CD4-positive, alpha-beta T cell treated with Interleukin-17A for 1 hour (primary cell): ENCODE data around the gene SH3TC1.

ENCODE experiments used
- DNase-seq: peaks from one replicate; pipeline ENCODE4 v3.0.0-alpha.2; 2020

Gene SH3TC1

DNA sequence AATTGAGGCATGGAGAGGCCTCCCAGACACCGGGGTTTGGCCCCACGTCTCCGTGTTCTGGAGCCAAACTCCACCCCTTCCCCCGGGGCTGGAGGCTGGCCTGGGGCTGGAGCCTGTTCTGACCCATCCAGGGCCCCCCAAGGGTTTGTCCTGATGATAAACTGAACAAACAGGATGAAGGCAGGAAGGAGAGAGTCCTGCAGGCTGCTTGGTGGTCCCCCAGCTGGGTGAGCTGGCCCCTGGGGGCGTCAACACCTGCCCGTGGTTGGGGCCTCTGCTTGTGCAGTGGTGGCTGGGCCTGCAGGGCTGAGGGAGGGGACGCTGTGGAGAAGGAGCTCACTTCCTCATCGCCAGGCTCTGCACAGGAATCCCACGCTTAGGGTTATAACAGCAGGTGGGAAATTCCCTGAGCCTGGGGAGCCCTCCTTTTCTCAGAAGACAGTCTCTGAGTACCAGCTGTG, 2.3 kb downstream of the SH3TC1 start:
- DNase-seq, result peak; percentile 57

DNA sequence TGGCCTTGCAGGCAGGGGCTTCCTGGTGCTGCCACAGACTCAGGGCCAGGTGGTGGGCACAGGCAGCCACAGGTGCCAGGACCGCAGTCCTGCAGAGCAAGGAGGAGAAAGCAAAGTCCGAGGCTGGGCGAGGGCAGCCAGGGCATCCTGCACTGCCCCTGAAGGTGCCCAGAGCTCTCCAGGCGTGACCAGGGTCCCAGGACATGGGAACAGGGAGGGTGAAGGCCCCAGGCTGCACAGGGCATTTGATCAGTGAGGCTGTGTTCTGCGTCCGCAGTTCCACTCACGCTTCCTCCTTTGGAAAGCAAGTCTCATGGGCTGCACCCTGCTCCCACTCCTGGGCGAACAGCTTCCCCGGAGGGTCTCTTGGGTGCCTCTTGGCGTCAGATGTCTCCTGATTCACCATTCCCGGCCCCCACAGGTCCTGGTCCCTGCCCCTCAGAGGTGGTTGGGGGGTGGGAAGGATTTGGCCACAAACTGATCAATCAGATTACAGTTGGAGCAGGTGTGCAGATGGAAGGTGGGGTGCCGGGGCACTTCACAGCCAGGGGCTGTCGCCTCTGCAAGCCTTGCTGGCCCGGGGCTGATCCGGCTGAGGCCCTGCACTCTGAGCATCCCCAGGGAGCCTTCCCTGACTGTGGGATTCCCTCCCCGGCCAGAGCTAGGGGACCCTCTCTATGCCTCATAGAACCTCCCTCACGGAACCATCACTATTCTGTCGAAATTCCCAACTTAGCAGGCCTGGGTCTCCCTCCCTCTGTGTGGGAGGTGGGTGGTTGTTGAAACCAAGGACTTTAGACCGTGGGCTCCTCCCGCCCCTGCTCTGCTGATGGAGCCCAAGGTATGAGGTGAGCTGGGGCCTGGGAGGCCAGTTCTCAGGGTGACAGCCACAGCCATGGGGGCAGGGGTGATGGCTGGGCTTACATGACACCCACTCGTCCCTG, 3.3 kb downstream of the SH3TC1 start:
- DNase-seq, result no peak

DNA sequence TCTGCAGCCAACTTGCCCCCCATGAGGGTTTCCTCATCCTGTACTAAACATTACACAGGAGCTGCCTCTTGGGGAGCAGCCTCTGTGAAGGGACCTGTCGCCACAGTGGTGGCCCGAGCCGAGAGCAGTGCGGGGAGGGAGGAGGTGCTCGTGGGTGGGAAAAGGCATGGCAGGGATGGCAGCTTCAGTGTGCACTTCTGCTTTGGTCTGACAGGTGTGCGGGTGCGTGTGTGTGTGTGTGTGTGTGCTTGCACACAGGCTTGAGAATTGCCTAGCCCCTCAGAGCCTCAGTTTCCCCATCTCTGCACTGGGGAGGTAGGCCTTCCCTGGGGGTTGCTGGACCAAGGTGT, 3.9 kb downstream of the SH3TC1 start:
- DNase-seq, result no peak

GRCh38 chr4:8203817-8204216, 4.7 kb downstream of the SH3TC1 start:
- DNase-seq, result no peak

DNA sequence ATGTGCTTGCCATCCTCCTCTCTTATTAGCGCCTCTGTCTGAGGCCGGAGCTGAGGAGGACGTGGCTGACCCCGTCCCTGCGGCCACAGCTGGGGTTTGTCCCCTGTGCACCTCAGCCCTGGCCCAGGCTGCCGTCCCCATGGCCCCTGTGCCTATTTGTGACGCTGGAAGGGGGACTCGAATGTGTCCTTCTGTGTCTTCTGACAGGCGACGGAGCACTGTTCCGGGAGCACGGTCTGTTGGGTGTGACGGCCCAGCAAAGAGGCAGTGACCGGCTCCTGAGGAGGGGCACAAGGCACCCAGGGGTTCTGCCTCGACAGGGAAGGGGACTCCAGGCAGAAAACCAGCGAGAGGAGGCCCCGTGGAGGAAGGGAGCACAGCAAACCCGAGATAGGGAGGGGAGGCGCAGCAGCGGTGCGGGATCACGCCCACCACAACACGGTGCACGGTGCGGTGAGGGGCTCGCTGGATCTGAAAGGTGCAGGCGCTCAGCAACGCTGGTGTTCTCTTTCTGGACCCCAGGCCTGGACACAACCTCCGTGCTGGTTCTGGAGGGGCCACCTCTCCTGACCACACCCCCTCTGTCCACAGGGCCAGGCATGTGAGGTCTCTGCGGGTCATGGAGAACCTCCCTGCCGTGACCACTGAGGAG, 5.6 kb downstream of the SH3TC1 start:
- DNase-seq, result no peak

GRCh38 chr4:8205241-8205707, 6.2 kb downstream of the SH3TC1 start:
- no peak for DNase-seq

GRCh38 chr4:8205749-8206611, 6.9 kb downstream of the SH3TC1 start:
- DNase-seq, result no peak

GRCh38 chr4:8207314-8207713, 8.2 kb downstream of the SH3TC1 start:
- DNase-seq, result no peak

DNA sequence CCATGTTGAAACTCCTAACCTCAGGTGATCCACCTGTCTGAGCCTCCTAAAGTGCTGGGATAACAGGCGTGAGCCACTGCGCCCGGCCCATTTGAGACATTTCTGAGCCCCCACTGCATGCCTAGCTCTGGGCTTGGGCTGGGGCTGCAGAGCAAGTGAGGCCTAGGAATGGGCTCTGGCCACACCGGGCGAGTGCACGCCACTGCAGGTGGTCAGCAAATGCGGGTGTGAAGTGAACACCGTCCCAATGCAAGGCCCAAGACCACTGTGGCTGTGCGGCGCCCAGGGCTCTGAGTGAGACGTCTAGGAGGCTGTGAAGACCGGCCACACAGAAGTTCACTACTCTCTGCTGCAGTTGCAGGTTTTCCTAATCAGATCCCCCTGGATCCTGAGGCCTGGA, 9.5 kb downstream of the SH3TC1 start:
- no peak for DNase-seq

GRCh38 chr4:8209181-8209874, 10.2 kb downstream of the SH3TC1 start:
- no peak for DNase-seq

GRCh38 chr4:8210010-8210409, 10.9 kb downstream of the SH3TC1 start:
- DNase-seq, result no peak

DNA sequence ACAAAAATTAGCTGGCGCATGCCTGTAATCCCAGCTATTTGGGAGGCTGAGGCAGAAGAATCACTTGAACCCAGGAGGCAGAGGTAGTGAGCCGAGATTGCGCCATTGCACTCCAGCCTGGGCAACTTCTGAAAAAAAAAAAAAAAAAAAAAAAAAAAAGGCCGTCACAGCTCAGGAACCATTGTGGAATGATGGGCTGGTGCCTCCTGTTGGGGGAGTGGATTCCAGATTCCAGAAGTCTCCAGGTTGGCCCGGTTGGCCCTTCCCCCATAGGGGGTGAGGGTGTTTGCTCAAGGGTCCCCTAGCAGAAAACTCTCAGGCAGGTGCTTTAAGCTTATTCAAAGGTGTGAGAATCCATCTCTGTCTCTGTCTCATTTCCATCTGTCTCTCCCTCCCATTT, 11.5 kb downstream of the SH3TC1 start:
- DNase-seq, result no peak

DNA sequence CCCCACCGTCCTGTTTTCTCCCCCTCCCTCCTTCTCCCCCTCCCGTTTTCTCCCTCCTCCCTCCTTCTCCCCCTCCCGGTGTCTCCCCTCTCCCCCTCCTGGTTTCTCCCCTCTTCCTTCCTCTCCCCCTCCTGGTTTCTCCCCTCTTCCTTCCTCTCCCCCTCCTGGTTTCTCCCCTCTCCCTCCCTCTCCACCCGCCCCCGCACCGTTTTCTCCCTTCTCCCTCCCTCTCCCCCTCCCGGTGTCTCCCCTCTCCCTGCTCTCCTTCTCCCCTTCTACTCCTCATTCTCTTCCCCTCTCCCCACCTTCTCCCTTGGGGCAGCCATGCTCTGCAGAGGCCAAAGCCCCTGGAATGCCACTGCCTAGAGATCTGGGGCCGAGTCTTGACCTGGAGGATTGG, 12.2 kb downstream of the SH3TC1 start:
- no peak for DNase-seq

- no peak for DNase-seq
These were observed 12.9 kb downstream of the SH3TC1 start for GRCh38 chr4:8211737-8212581.

GRCh38 chr4:8212622-8213021, 13.5 kb downstream of the SH3TC1 start:
- no peak for DNase-seq

DNA sequence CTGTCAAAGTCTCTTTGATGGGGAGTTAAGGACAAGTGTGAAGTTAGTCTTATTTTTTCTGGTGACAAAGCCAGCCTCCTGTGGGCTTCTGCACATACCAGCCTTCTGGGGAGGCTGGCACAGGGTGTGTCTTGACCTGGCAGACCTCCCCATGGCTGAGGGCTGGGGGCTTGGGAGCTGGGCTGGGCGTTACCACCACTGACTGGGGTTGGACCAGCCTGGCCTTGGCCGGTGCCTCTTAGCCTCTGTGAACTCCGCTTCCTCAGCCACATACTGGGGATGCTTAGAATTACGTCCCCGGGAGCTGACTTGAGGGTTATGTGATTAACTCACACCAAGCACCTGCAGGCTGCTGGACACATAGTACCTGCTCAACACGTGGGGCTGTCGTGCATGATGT, 14.0 kb downstream of the SH3TC1 start:
- DNase-seq, result no peak

DNA sequence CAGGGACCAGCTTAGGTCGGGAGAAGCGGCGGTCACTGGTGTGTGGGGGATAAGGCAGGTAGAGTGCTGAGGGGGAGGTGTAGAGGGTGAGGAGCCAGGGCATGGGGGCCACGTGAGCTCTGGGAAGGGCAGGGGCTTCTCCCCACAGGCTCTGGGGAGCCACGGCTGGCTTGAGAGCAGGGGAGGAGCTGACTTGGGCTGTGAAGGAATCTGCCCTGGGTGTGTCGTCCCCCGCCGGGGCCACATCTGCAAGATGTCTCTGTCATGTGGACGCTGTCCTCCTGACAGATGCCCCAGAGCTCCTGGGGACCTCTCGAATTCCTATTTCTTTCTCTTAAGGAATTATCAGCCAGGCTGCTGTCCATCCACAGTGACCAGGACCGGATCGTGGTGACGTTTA, 15.0 kb downstream of the SH3TC1 start:
- DNase-seq, result no peak

GRCh38 chr4:8215001-8215427, 15.9 kb downstream of the SH3TC1 start:
- DNase-seq, result no peak

DNA sequence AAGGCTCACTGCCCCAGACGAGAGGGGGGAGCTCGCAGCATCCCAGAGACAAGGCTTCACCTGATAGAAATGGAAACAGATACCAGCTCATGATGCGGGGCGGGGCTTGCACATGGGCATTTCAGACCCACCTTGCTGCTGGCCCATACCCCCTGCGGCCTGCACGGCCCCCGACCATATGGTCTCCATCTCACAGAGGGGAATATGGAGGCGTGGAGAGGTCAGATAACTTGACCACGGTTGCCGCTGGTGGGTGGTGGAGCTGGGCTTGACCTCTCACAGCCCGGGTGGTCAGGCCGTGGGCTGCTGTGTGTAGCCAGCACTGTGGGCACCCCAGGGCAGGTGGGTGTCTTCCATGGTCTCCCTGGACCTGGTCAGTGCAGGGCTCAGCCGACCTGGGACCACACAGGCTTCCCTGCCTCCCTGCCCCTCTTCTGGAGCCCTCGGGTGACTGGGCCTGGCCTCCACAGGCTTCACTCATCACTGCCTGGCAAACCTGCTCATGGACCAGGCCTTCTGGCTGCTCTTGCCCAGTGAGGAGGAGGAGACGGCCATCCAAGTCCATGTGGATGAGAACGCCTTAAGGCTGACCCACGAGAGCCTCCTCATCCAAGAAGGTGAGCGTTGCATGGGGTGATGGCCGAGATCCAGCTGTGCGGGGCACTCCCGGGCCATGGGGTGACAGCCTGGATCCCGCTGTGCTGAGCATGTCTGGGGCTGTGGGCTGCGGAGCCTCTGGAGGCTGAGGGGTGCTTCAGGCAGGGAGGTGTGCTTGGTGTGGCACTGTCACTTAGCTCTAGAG, 16.8 kb downstream of the SH3TC1 start:
- DNase-seq, result no peak

- no peak for DNase-seq
These were observed 17.6 kb downstream of the SH3TC1 start for GRCh38 chr4:8216443-8217245.
